HG03439 (cell line): Measurements from ENCODE around the gene ESRRA.
A peak's percentile ranks its signal among the peaks of the same experiment; 100 is the strongest.

Experiments used
- ATAC-seq: cut with Tn5 transposase; IDR thresholded peaks from one replicate; pipeline ENCODE4 v1.9.1; 2021; ENCODE audit warnings: mild to moderate bottlenecking, moderate library complexity; ENCODE audit not compliant: unreplicated experiment

ESRRA gene

GRCh38 chr11:64269540-64270220 lies 35.6 kb upstream of the ESRRA start:
- peak; percentile 62 for ATAC-seq

GRCh38 chr11:64275031-64275800 lies 30.1 kb upstream of the ESRRA start:
- no peak for ATAC-seq

GRCh38 chr11:64275841-64276240 lies 29.5 kb upstream of the ESRRA start:
- no peak for ATAC-seq

GRCh38 chr11:64276653-64277431 lies 28.5 kb upstream of the ESRRA start:
- ATAC-seq: no peak

GRCh38 chr11:64278576-64279190 lies 26.6 kb upstream of the ESRRA start:
- no peak for ATAC-seq

GRCh38 chr11:64281957-64282770 lies 23.2 kb upstream of the ESRRA start:
- ATAC-seq: no peak

- no peak for ATAC-seq
Observed at GRCh38 chr11:64283092-64283491, 22.2 kb upstream of the ESRRA start.

- ATAC-seq: peak; percentile 60
Observed at GRCh38 chr11:64284048-64284961, 21.0 kb upstream of the ESRRA start, which contains the start of gene BAD. TSS of gene BAD (minus strand) at chr11:64284665. CDS start at chr11:64284368, 297 bp downstream.

- ATAC-seq: peak; percentile 56
Observed at GRCh38 chr11:64284962-64285884, 20.1 kb upstream of the ESRRA start, which contains the start of gene GPR137. TSS of gene GPR137 (plus strand) at chr11:64285848. CDS start at chr11:64286525, 677 bp downstream.

- ATAC-seq: no peak
Observed at GRCh38 chr11:64285885-64286800, 19.2 kb upstream of the ESRRA start.

- no peak for ATAC-seq
Observed at GRCh38 chr11:64286801-64287159, 18.5 kb upstream of the ESRRA start.

- ATAC-seq: no peak
Observed at GRCh38 chr11:64287676-64288352, 17.5 kb upstream of the ESRRA start.

- ATAC-seq: no peak
Observed at GRCh38 chr11:64288353-64288750, 17.0 kb upstream of the ESRRA start.

GRCh38 chr11:64289002-64289564 lies 16.2 kb upstream of the ESRRA start:
- ATAC-seq: no peak

GRCh38 chr11:64290352-64291261 lies 14.7 kb upstream of the ESRRA start:
- no peak for ATAC-seq
